Upper lobe of left lung (tissue), 6 donors: ENCODE data around the gene UTP14A. TPM values are rescaled to one million over a fixed set of nuclear protein-coding genes. Genes with fewer than 3 reads are reported as not detected.

Source experiments
- ATAC-seq, 2 donors: fragments of 200-7000 bp; cut with Tn5 transposase; one replicate each; pipeline ENCODE4 v1.9.1; 2022; ENCODE audit warnings: mild to moderate bottlenecking in 2 of 2, moderate library complexity in 2 of 2; ENCODE audit not compliant: low FRiP score in 2 of 2
- DNase-seq, 2 donors: peaks; one replicate each; pipeline ENCODE4 v3.0.0-alpha.2; 2019 to 2020
- H3K27ac ChIP-seq, 4 donors: fragments of 200-600 bp; sonication (generic); one replicate each; pipeline ENCODE4 v1.5.1; 2016 to 2019
- H3K27me3 ChIP-seq, 4 donors: fragments of 200-600 bp; sonication (generic); one replicate each; pipeline ENCODE4 v1.5.1; 2017 to 2019
- H3K36me3 ChIP-seq, 4 donors: fragments of 200-600 bp; sonication (generic); one replicate each; pipeline ENCODE4 v1.5.1; 2016 to 2019
- H3K4me1 ChIP-seq, 4 donors: fragments of 200-600 bp; sonication (generic); one replicate each; pipeline ENCODE4 v1.5.1; 2018 to 2019
- H3K4me3 ChIP-seq, 4 donors: fragments of 200-600 bp; sonication (generic); one replicate each; pipeline ENCODE4 v1.5.1; 2017 to 2019; ENCODE audit warnings: mild to moderate bottlenecking in 2 of 4, moderate library complexity in 1 of 4
- H3K9me3 ChIP-seq, 4 donors: fragments of 200-600 bp; sonication (generic); one replicate each; pipeline ENCODE4 v1.5.1; 2018 to 2019
- EP300 ChIP-seq, 4 donors: sonication (generic); formaldehyde crosslinking; IDR thresholded peaks; one replicate each; pipeline ENCODE4 v1.5.1; 2017; ENCODE audit warnings: antibody characterized with exemption in 4 of 4, control low read depth in 2 of 4
- POLR2A ChIP-seq, 4 donors: fragments of 450-650 bp; IDR thresholded peaks; one replicate each; pipeline ENCODE4 v1.5.1; 2016 to 2017; ENCODE audit warnings: antibody characterized with exemption in 4 of 4, mild to moderate bottlenecking in 2 of 4
- POLR2AphosphoS5 ChIP-seq, 2 donors: sonication (generic); formaldehyde crosslinking; IDR thresholded peaks; one replicate each; pipeline ENCODE4 v1.5.1; 2017; ENCODE audit warnings: antibody characterized with exemption in 2 of 2
- WGBS, 2 donors: methylation state at CpG; one replicate each; pipeline ENCODE4 v1.1.5; 2017 to 2018; 5-methylcytosine and 5-hydroxymethylcytosine counted together
- total RNA-seq, 6 donors: library from RNA; depleted of rRNA in 4 of 6; stranded (reverse); fragments of >200 nt in 4 of 6; gene quantifications; one replicate each; pipeline versions ENCODE4 v1.1.0 to v1.2.1, GENCODE V29; 2016 to 2021
- TF ChIP-seq, protein P1 (sequence below), 6 experiments: fragments of 450-650 bp in 4 of 6; fragments of 200-600 bp in 2 of 6; sonication (generic) in 2 of 6; IDR thresholded peaks; one replicate each; pipeline ENCODE4 v1.5.1; 2016 to 2019; ENCODE audit warnings: antibody characterized with exemption in 6 of 6
- donor health status: DM: no; HTN: no; CAD: no; lungs with moderate emphysema.
- donor health status: DM: no; HTN: yes; CAD: no; lungs with severe emphysema.

The UTP14A gene
- total RNA-seq, 6 donors from 2014 or later: 9.5 to 17.7 (median 15.5) TPM

DNA sequence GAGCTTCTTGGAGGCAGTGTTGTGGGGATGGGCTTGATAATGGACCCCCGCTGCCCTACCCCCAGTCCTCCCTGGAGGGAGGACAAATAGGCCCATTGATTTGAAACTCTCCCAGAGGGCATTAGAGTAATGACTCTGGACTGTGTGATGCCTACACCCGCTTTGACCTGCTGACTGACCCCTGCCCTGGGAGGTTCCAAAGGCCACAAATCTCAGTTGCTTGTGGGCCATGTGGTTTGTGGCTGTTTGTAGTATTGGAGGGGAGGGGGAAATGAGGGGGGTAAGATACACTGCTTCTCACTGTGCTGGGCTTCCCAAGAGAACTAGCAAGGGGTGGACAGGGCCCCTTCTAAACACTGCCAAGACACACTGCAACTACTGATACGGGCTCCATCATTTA, 48.8 kb downstream of the UTP14A start:
- 42% methylated on average over 3 of the region's 3 CpGs; no CpG with 5 or more reads in 1 of the 2 donors for WGBS, 2 donors
- H3K27me3 ChIP-seq: no peaks in the 10 kb centered on the region
- no peaks in the 10 kb centered on the region for H3K36me3 ChIP-seq
- no peak for TF ChIP-seq EP300 (IDR thresholded peaks at IDR 0.05)
- no peak overlapping the region for H3K4me3 ChIP-seq
- ATAC-seq (no peak), DNase-seq (no peak)
- no peaks in the 10 kb centered on the region for H3K9me3 ChIP-seq
- H3K4me1 ChIP-seq: peaks cover 0 to 21% (median 5%) of the 10 kb centered on the region in 4 donors
- no peak overlapping the region for H3K27ac ChIP-seq

DNA sequence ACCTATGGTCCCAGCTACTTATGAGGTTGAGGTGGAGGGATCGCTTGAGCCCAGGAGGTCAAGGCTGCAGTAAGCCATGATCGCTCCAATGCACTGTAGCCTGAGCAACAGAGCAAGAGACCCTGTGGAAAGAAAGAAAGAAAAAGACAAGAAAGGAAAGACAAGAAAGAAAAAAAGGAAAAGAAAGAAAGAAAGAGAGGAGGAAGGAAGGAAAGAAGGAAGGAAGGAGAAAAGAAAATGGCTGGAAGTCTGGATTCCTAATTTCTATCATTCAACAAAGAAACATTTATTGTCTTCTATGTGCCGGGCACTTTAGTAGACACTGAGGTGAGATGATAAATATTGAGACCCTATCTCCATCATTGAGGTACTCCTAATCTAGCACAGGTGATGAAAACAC, 49.7 kb downstream of the UTP14A start:
- H3K4me3 ChIP-seq: no peak overlapping the region
- no peak overlapping the region for H3K27ac ChIP-seq
- no peak for TF ChIP-seq POLR2AphosphoS5 (IDR thresholded peaks at IDR 0.05)
- TF ChIP-seq POLR2A (IDR thresholded peaks at IDR 0.05): no peak
- TF ChIP-seq, protein P1, sequence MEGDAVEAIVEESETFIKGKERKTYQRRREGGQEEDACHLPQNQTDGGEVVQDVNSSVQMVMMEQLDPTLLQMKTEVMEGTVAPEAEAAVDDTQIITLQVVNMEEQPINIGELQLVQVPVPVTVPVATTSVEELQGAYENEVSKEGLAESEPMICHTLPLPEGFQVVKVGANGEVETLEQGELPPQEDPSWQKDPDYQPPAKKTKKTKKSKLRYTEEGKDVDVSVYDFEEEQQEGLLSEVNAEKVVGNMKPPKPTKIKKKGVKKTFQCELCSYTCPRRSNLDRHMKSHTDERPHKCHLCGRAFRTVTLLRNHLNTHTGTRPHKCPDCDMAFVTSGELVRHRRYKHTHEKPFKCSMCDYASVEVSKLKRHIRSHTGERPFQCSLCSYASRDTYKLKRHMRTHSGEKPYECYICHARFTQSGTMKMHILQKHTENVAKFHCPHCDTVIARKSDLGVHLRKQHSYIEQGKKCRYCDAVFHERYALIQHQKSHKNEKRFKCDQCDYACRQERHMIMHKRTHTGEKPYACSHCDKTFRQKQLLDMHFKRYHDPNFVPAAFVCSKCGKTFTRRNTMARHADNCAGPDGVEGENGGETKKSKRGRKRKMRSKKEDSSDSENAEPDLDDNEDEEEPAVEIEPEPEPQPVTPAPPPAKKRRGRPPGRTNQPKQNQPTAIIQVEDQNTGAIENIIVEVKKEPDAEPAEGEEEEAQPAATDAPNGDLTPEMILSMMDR (IDR thresholded peaks at IDR 0.05): no peak
- TF ChIP-seq EP300 (IDR thresholded peaks at IDR 0.05): no peak
- no peaks in the 10 kb centered on the region for H3K36me3 ChIP-seq
- H3K9me3 ChIP-seq: no peaks in the 10 kb centered on the region
- peaks cover 0 to 21% (median 5%) of the 10 kb centered on the region in 4 donors for H3K4me1 ChIP-seq
- DNase-seq (no peak), ATAC-seq (no peak)
- WGBS, 2 donors: 95 to 100% methylated on average over 3 of the region's 3 CpGs
- H3K27me3 ChIP-seq: no peaks in the 10 kb centered on the region

DNA sequence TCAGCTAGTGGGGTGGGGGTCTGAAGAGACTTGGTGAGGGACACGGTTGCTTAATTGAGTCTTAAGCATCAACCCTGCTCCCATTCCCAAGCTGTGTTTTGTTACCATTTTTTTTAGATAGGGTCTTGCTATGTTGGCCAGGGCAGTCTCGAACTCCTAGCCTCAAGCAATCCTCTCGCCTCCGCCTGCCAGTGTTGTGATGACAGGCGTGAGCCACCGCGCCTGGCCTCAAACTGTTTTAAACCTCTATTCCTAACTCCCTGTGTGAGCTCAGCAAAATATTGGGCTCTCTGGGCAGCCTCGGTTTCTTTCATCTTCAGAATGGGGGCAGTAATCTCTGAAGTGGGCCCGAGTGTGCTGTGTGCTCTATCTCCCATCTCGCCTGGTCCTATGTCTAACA, 50.2 kb downstream of the UTP14A start:
- WGBS, 2 donors: 83 to 85% methylated on average over 10 of the region's 10 CpGs
- no peak for ATAC-seq

DNA sequence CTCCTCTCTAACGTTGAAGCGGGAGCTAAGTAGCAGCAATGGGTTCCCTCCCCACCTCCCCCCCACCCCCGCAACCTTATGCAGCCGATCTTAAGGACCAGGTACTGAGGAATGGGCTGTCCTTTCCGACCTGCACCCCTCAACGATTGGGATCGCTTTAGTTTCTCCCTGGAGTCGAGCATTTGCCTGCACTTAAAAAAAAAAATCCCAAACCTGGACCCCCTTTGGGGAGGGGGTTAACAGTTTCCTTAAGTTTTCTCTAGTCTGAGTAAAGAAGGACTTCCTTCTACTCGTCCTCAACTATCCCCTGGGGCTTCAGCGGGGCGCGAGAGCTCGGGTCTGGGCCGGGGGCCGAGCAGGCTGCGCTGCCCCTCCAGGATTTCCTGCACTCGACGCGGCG, 50.8 kb downstream of the UTP14A start:
- peaks cover 1 to 25% (median 5%) of the 10 kb centered on the region in 4 donors for H3K4me1 ChIP-seq
- WGBS, 2 donors: 0 to 40% methylated on average over 1 to 20 of the region's 20 CpGs
- no peaks in the 10 kb centered on the region for H3K9me3 ChIP-seq
- DNase-seq (no peak), ATAC-seq (no peak)
- TF ChIP-seq POLR2AphosphoS5 (IDR thresholded peaks at IDR 0.05) (no peak), POLR2A (IDR thresholded peaks at IDR 0.05) (no peak), EP300 (IDR thresholded peaks at IDR 0.05) (no peak)
- TF ChIP-seq, protein P1 (IDR thresholded peaks at IDR 0.05): no peak
- H3K27me3 ChIP-seq: no peaks in the 10 kb centered on the region
- H3K4me3 ChIP-seq: peak overlapping the region in 3 of 4 donors; percentile 41 to 53 (median 50)
- no peaks in the 10 kb centered on the region for H3K36me3 ChIP-seq
- peak overlapping the region; percentile 57 to 86 (median 72) for H3K27ac ChIP-seq

More for the DNA sequence above, 50.2 kb downstream of the UTP14A start:
- H3K27me3 ChIP-seq: no peaks in the 10 kb centered on the region
- no peak overlapping the region for H3K4me3 ChIP-seq
- H3K36me3 ChIP-seq: no peaks in the 10 kb centered on the region
- H3K4me1 ChIP-seq: peaks cover 0 to 21% (median 5%) of the 10 kb centered on the region in 4 donors
- H3K27ac ChIP-seq: no peak overlapping the region
- H3K9me3 ChIP-seq: no peaks in the 10 kb centered on the region
- DNase-seq: no peak
- no peak for TF ChIP-seq EP300 (IDR thresholded peaks at IDR 0.05)
- TF ChIP-seq POLR2A (IDR thresholded peaks at IDR 0.05): no peak
- TF ChIP-seq POLR2AphosphoS5 (IDR thresholded peaks at IDR 0.05): no peak

DNA sequence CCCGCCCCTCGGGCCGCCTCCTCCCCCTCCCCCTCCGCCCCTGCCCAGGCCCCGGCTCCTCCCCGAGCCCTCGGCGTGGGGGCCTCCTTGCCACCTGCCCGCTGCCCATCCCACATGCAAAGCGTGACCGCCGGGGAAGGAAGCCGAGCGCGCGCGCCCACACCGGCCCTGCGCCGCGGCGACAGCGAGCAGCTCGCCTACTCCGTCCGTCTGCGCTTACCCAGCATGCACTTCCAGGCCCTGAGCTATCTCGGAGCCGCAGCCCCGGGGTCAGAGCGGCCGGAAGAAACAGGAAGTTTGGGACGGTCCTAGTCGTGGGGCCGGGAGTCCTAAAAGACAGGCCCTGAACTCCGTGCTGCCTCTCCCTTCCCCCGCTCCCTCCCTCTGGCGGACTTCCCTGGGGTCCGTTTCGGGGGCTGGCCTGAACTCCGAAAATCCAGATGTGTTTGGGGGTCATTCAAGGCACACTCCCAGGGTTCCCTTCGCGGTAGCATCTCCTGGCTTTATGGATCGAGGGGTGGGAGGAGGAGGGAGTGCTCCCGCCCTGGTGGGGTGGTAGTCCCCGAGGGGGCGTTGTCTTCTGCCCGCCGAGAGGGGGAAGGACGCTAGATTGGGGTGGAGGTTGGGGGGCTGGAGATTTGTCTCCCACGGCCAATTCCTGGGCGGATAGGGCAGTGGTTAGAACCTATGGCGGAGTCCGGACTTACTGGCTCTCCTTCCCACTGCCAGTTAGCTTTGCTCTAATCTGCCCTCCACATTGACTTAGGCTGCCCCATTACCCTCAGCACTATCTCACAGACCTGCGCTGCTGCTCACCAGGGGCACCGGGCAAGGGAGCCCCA, 51.5 kb downstream of the UTP14A start:
- Histone ChIP-seq H3K9me3 (no peaks in the 10 kb centered on the region), H3K4me3 (peak overlapping the region; percentile 22 to 53 (median 46)), H3K4me1 (peaks cover 4 to 25% (median 5%) of the 10 kb centered on the region in 4 donors), H3K36me3 (no peaks in the 10 kb centered on the region), H3K27ac (peak overlapping the region; percentile 57 to 86 (median 72)), H3K27me3 (no peaks in the 10 kb centered on the region)
- DNase-seq (peak; percentile 70 to 93), ATAC-seq (peak; percentile 74 to 94)
- TF ChIP-seq, protein P1 (IDR thresholded peaks at IDR 0.05): no peak
- TF ChIP-seq EP300 (IDR thresholded peaks at IDR 0.05) (no peak), POLR2A (IDR thresholded peaks at IDR 0.05) (peak in 1 of 4 donors; percentile 66), POLR2AphosphoS5 (IDR thresholded peaks at IDR 0.05) (peak in 1 of 2 donors; percentile 40)
- WGBS, 2 donors: 39 to 83% methylated on average over 1 to 40 of the region's 56 CpGs
